Ovary (tissue), 3 donors: ENCODE data around the gene CDH23.

ENCODE experiments used
- EP300 ChIP-seq: sonication (generic); formaldehyde crosslinking; IDR thresholded peaks from one replicate; pipeline ENCODE4 v1.6.1; 2017; ENCODE audit warnings: antibody characterized with exemption
- TF ChIP-seq, protein P1 (sequence below), 3 donors: fragments of 450-650 bp in 2 of 3; fragments of 200-600 bp in 1 of 3; IDR thresholded peaks; one replicate each; pipeline versions ENCODE4 v1.5.1 to v1.8.0; 2016 to 2022; ENCODE audit warnings: antibody characterized with exemption in 3 of 3, mild to moderate bottlenecking in 1 of 3
- donor health status: DM: no; HTN: no; CAD: no.

DNA sequence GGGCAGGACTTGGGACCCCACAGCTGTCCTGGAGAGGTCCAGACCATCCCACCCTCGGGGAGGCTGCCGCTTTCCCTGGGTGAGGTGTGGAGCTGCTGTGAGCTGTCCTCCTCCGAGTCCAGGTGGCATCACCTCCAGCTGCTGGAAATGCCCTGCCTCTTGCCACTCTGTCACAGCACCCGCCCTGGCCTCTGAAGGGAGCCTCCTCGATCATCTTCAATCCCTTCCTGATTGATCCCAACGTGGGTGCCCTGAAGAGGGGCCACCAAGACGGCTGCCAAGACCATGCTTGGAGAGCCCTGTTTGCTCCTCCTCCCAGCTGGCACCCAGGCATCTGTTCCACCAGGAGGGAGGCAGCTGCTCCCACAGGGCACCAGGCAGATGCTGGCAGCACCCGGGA, 318.3 kb downstream of the CDH23 start:
- TF ChIP-seq, protein P1, sequence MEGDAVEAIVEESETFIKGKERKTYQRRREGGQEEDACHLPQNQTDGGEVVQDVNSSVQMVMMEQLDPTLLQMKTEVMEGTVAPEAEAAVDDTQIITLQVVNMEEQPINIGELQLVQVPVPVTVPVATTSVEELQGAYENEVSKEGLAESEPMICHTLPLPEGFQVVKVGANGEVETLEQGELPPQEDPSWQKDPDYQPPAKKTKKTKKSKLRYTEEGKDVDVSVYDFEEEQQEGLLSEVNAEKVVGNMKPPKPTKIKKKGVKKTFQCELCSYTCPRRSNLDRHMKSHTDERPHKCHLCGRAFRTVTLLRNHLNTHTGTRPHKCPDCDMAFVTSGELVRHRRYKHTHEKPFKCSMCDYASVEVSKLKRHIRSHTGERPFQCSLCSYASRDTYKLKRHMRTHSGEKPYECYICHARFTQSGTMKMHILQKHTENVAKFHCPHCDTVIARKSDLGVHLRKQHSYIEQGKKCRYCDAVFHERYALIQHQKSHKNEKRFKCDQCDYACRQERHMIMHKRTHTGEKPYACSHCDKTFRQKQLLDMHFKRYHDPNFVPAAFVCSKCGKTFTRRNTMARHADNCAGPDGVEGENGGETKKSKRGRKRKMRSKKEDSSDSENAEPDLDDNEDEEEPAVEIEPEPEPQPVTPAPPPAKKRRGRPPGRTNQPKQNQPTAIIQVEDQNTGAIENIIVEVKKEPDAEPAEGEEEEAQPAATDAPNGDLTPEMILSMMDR (IDR thresholded peaks at IDR 0.05), result no peak
- no peak for TF ChIP-seq EP300
